GM15510 (cell line): Measurements from ENCODE around the gene DCLK1.

Experiments
- POLR2A ChIP-seq: IDR thresholded peaks from 3 replicates; pipeline ENCODE4 v1.6.1; 2011; ENCODE audit warnings: borderline replicate concordance; ENCODE audit not compliant: insufficient read length; ENCODE audit errors: extremely low read depth

DCLK1 gene

DNA sequence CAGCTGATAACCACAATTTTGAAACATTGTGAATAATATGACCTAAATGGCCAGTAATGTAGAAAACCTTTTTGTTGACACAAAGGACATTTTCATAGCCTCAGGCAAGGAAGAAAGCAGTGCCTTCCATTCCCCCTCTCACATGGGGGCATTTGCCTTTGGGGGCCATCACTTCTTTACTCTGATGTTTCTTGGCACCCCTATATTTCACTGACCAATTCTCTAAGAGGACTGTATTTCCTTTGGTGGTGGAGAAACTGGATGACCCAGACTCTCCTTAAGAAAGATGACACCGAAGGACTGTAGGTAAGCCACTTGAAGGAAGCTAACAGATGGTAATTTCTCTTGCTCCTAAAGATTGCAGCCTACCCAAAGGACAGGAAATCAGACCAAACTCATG lies 254.6 kb downstream of the DCLK1 start:
- TF ChIP-seq POLR2A = no peak

DNA sequence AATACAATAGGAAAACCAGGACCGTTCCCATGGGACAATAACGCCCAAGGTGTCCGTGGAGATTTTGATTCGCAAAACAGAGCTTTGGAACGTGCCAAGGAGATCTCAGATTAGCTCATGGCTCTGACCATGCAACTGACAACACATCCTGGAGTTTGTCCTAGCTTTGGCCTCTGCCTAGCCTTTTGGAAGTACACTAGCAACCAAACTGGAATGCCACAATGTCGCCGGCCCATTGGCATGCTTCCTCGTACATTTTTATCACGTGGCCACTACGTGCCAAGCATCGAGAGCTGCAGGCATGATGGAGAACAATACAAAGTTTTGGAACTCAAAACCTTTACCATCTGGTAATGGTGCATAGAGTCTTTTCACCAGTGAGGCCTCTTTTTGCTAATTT lies 256.5 kb downstream of the DCLK1 start:
- no peak for TF ChIP-seq POLR2A

DNA sequence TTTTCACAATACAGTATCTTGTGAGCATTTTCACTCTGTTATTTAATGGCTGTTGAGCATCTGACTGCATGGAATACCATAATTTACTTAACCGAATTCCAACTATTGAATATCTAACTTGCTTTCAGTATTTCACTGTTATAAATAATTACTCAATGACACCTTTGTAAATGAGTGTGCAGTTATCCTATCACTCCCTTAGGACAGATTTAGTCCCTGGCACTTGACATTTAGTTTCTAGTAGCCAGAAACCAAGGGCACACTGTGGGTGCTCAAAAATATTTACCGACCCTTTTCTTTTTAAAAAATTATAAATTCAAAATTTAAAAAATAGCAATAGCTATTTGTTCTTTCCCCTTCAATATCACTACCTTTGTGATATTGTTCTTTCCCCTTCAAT lies 258.8 kb downstream of the DCLK1 start:
- no peak for TF ChIP-seq POLR2A

- TF ChIP-seq POLR2A = no peak
Measured at GRCh38 chr13:35871561-35871960, 259.6 kb downstream of the DCLK1 start.

DNA sequence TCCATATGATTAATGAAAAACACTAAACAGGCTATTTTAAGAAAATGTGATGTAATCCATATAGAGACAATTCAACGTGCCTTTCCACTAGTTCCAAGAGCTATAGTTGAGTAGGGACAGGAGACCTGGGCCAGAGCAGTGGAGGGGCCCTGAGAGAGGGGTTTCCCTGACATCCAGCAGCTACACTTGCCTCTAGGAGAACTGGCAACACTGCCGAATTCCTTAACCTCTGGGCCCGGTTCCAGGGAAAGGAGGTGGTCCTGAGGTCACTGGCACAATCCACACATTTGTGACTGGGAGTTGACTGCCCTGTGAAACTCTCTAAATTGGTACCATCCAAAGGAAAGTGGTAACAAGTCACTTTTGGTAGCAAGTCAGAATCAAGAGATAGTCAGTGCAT lies 264.4 kb downstream of the DCLK1 start:
- TF ChIP-seq POLR2A = no peak

GRCh38 chr13:35865341-35866240 lies 265.6 kb downstream of the DCLK1 start:
- no peak for TF ChIP-seq POLR2A

- TF ChIP-seq POLR2A = no peak
Measured at GRCh38 chr13:35860661-35861060, 270.5 kb downstream of the DCLK1 start.

- TF ChIP-seq POLR2A = no peak
Measured at GRCh38 chr13:35859981-35860380, 271.2 kb downstream of the DCLK1 start.

DNA sequence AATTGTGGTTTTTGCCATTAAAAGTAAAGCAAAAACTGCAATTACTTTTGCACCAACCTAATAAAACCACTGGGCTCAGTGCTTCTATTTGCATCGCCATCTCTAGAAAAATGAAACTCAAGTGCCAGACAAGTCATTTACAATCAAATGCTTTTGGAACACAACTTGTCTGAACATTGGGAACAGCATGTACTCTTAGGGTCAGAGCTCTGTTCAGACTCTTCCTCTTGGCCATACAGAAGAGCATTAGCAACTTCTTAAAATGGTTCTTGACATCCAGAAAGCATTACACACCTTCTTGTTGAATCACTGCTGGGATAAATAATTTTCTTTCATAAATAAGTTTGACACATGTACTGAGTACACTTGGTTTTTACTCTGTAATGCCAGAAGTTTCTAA lies 272.5 kb downstream of the DCLK1 start:
- TF ChIP-seq POLR2A = no peak

GRCh38 chr13:35857769-35858168 lies 273.4 kb downstream of the DCLK1 start:
- no peak for TF ChIP-seq POLR2A

DNA sequence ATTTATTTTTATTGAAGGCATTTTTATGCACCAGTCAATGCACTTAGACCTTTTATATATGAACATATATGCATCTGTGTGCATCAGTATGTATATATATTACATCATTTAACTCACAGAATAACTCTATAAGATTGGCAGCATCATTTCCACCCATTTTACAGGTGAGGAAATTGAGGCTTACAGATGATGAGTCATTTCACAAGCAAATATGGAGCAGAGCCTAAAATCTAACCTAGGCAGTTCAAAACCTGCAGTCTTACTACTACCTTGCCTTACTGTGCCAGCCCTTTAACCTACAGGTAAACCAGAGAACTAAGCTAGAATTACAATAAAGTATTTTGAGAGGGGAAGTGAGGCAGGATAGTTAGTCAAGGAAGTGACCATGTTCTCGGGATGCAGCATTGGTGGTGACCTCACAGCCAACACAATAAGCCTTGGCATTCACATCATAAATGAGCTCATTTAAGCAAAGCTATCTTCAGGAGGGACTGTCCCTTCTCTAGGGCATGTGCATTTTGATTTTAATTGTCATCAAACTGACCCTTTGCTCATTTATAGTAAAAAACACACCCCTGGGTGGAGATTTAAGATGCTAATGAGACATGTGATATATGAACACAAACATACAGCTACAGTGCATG lies 274.3 kb downstream of the DCLK1 start:
- no peak for TF ChIP-seq POLR2A

GRCh38 chr13:35856084-35856483 lies 275.1 kb downstream of the DCLK1 start:
- TF ChIP-seq POLR2A = no peak

GRCh38 chr13:35855531-35856019 lies 275.6 kb downstream of the DCLK1 start:
- TF ChIP-seq POLR2A = no peak

DNA sequence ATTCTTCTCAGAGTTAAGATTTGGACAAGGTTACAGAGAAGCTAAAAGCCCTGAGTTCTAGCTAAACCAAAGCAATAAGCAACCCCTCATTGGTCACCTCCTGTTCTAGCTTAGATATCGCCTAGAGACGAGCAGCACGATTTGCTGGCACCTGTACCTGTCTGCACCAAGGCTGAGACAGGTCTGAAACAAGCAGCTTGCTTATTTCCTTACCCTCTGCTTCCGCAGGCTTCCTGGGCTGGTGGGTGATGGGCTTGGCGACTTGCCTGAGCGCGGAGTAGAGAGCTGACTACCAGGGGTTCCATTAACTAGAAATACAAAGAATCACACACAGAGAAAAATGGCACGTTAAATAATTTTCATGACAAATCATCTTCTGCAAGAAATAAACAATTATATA lies 276.9 kb downstream of the DCLK1 start:
- TF ChIP-seq POLR2A = no peak

DNA sequence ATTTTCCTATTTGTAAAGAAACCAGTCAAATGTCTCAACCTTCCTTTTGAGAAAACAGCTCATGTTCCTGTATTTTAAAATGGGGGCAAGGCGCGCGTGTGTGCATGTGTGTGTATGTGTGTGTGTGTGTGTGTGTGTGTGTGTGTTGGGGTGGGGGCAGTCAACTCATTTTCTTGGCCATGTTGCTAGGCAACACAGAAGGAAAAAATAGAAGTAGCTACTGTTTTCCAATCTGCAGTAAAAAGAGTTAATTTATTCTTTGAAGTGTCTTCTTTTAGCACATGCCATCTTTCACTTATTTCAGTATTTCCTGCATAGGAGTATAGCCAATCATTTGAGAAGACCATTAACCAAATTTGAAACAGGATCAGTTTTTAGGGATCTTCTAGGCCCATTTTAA lies 279.3 kb downstream of the DCLK1 start:
- TF ChIP-seq POLR2A = no peak

- TF ChIP-seq POLR2A = no peak
Measured at GRCh38 chr13:35851356-35851755, 279.8 kb downstream of the DCLK1 start.
